Peyer's patch (tissue), 4 donors: Measurements from ENCODE around the gene FMN1.

Source experiments
- CTCF ChIP-seq, 6 experiments: fragments of 450-650 bp in 4 of 6; fragments of 200-600 bp in 2 of 6; sonication (generic) in 1 of 6; IDR thresholded peaks; one replicate each; pipeline ENCODE4 v1.5.1; 2017 to 2019; ENCODE audit warnings: antibody characterized with exemption in 6 of 6, mild to moderate bottlenecking in 3 of 6, moderate library complexity in 1 of 6
- POLR2A ChIP-seq, 2 donors: fragments of 450-650 bp; IDR thresholded peaks; one replicate each; pipeline ENCODE4 v1.5.1; 2017; ENCODE audit warnings: antibody characterized with exemption in 2 of 2, mild to moderate bottlenecking in 2 of 2, moderate library complexity in 2 of 2

DNA sequence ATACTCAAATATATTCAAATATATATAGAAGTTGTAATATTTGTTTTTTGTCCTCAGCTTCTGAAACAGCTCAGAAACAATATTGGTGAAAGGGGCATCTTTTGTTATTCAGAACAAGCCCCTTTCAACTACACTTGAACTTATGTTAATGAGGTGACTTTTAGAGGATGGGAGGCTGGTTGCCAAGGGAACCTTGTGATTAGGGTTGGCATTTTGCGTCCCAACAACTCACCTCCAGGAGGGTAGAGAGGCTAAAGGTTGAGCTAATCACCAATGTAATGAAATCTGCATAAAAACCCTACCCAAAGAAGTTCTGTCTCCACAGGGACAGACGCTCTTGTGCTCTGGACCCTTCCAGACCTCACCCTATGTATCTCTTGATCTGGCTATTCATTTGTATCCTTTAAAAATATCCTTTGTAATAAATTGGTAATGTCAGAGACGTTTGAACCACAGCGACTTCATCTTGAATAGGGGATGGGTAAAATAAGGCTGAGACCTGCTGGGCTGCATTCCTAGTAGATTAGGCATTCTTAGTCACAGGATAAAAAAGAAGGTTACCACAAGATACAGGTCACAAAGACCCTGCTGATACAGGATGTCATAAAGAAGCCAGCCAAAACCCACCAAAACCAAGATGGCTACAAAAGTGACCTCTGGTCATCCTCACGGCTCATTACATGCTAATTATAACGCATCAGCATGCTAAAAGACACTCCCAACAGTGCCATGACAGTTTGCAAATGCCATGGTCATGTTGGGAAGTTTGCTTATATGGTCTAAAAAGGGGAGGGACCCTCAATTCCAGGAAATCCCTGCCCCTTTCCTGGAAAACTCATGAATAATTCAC lies 111.1 kb downstream of the FMN1 start:
- TF ChIP-seq CTCF (IDR thresholded peaks at IDR 0.05) (no peak), POLR2A (IDR thresholded peaks at IDR 0.05) (no peak)
